Measurements from ENCODE around the gene KLHDC4.
A peak's percentile ranks its signal among the peaks of the same experiment; 100 is the strongest.

KLHDC4 gene

DNA sequence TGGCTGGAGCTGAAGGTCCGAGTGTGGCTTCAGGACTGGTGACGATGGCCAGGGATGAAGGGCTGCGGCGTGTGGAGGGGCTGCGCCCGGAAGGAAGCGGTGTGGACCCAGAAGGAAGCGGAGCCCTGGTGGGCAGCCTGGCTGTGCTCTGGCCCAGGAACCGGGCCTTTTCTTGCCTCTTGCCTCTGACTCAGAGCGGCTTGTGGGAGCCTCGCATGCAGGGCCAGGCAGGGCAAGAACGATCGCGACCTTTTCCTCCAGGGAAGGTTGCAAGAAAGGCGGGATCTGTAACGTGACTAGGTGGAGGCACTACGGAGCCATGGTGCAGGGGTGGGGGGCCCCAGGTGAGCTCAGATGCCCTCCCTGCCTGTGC is 85.5 kb downstream of the KLHDC4 start:
- peak overlapping the region; percentile 32 for H3K9ac ChIP-seq (ENCODE audit: insufficient read length, low read depth)
- no peak for DNase-seq (ENCODE audit: low read depth, low spot score)
- no peaks in the 10 kb centered on the region for H3K36me3 ChIP-seq (ENCODE audit: insufficient read depth, insufficient read length, low read length)
- H3K9me3 ChIP-seq (ENCODE audit: insufficient read depth, low read length) = no peaks in the 10 kb centered on the region
- no peaks in the 10 kb centered on the region for H3K27me3 ChIP-seq (ENCODE audit: insufficient read depth, insufficient read length)
- peaks cover 9% of the 10 kb centered on the region for H3K4me1 ChIP-seq (ENCODE audit: insufficient read depth, insufficient read length)
- no peak for TF ChIP-seq ZNF274 (IDR thresholded peaks at IDR 0.05; ENCODE audit: low read depth, low read length)
- no peak for TF ChIP-seq SUZ12 (IDR thresholded peaks at IDR 0.05; ENCODE audit: extremely low read depth, insufficient read depth, insufficient read length)
- TF ChIP-seq YY1 (IDR thresholded peaks at IDR 0.05; ENCODE audit: insufficient read depth, insufficient read length) = no peak
- no peak overlapping the region for H3K4me3 ChIP-seq (ENCODE audit: insufficient read length, low read depth)

DNA sequence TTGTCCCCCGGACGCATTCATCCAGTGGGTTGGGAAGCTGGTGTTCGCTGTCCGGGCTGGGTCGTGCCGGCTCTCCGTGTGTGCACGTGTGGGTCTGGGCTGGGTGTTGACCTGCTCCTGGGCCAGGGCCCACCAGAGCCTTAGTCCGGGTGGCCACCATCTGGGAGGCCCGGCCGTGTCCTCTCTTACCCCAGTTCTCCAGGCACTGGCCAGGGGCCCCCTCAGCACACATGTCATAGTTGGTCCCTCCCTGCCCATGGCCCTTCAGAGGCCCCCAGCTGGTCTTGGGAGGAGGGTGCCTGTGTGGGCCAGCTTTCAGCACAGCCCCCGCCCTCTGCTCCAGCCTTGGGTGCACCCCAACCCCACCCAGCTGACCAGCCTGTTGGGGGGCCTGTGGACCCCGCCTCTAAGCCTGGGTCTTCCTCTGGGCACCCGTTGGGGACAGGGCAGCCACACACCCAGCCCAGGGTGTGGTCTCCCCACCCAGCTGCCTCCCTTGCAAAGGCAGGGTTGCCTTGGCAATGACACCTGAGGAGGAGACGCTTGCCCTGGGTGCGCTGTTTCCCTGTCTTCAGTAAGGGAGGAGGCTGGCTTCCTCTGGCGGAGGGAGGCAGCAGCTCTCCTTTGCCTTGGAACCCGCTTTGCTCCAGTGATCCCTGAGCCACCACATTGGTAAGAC is 86.1 kb downstream of the KLHDC4 start:
- no peak for DNase-seq (ENCODE audit: low read depth, low spot score)
- Histone ChIP-seq H3K4me3 (ENCODE audit: insufficient read length, low read depth) (no peak overlapping the region), H3K27me3 (ENCODE audit: insufficient read depth, insufficient read length) (no peaks in the 10 kb centered on the region), H3K36me3 (ENCODE audit: insufficient read depth, insufficient read length, low read length) (no peaks in the 10 kb centered on the region), H3K9me3 (ENCODE audit: insufficient read depth, low read length) (no peaks in the 10 kb centered on the region), H3K4me1 (ENCODE audit: insufficient read depth, insufficient read length) (peaks cover 9% of the 10 kb centered on the region), H3K9ac (ENCODE audit: insufficient read length, low read depth) (no peak overlapping the region)
- TF ChIP-seq SUZ12 (IDR thresholded peaks at IDR 0.05; ENCODE audit: extremely low read depth, insufficient read depth, insufficient read length) (no peak), ZNF274 (IDR thresholded peaks at IDR 0.05; ENCODE audit: low read depth, low read length) (no peak)

DNA sequence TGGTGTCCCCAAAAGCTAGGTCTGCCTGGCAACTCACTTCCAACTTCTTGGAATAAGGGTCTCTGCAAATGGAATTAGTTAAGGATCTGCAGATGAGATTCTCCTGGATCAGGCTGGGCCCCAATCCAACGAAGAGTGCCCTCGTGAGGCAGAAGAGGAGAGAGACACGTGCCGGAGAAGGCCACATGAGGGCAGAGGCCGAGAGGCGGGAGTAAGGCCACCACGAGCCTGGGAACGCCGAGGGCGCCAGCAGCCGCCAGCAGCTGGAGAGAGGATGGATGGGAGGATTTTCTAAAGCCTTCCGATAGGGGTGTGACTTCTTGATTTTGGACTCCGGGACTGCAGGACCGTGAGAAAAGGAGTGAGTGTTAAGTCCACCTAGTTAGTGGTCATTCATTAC is 87.2 kb downstream of the KLHDC4 start:
- Histone ChIP-seq H3K9ac (ENCODE audit: insufficient read length, low read depth) (no peak overlapping the region), H3K4me3 (ENCODE audit: insufficient read length, low read depth) (no peak overlapping the region), H3K9me3 (ENCODE audit: insufficient read depth, low read length) (no peaks in the 10 kb centered on the region), H3K27me3 (ENCODE audit: insufficient read depth, insufficient read length) (no peaks in the 10 kb centered on the region), H3K36me3 (ENCODE audit: insufficient read depth, insufficient read length, low read length) (no peaks in the 10 kb centered on the region), H3K4me1 (ENCODE audit: insufficient read depth, insufficient read length) (peaks cover 12% of the 10 kb centered on the region)
- DNase-seq (ENCODE audit: low read depth, low spot score) = peak; percentile 35
- TF ChIP-seq ZNF274 (IDR thresholded peaks at IDR 0.05; ENCODE audit: low read depth, low read length) (no peak), YY1 (IDR thresholded peaks at IDR 0.05; ENCODE audit: insufficient read depth, insufficient read length) (no peak), SUZ12 (IDR thresholded peaks at IDR 0.05; ENCODE audit: extremely low read depth, insufficient read depth, insufficient read length) (no peak)

DNA sequence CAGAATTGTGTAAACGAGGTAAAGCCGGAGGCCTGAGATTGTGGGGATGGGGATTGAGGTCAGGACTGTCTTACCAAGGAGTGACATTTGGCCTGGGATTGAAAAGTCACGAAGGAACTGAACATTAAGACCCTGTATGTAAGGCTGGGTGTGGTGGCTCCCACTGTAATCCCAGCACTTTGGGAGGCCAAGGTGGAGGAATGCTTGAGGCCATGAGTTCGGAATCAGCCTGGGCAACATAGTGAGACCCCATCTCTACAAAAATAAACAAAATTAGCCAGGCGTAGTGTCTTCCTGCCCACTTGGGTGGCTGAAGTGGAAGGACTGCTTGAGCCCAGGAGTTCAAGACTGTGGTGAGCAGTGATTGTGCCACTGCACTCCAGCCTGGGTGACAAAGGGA is 88.0 kb downstream of the KLHDC4 start:
- Histone ChIP-seq H3K4me1 (ENCODE audit: insufficient read depth, insufficient read length) (peaks cover 12% of the 10 kb centered on the region), H3K4me3 (ENCODE audit: insufficient read length, low read depth) (no peak overlapping the region), H3K27me3 (ENCODE audit: insufficient read depth, insufficient read length) (no peaks in the 10 kb centered on the region), H3K9ac (ENCODE audit: insufficient read length, low read depth) (no peak overlapping the region), H3K36me3 (ENCODE audit: insufficient read depth, insufficient read length, low read length) (no peaks in the 10 kb centered on the region), H3K9me3 (ENCODE audit: insufficient read depth, low read length) (no peaks in the 10 kb centered on the region)
- TF ChIP-seq YY1 (IDR thresholded peaks at IDR 0.05; ENCODE audit: insufficient read depth, insufficient read length) (no peak), SUZ12 (IDR thresholded peaks at IDR 0.05; ENCODE audit: extremely low read depth, insufficient read depth, insufficient read length) (no peak), ZNF274 (IDR thresholded peaks at IDR 0.05; ENCODE audit: low read depth, low read length) (no peak)
- no peak for DNase-seq (ENCODE audit: low read depth, low spot score)

DNA sequence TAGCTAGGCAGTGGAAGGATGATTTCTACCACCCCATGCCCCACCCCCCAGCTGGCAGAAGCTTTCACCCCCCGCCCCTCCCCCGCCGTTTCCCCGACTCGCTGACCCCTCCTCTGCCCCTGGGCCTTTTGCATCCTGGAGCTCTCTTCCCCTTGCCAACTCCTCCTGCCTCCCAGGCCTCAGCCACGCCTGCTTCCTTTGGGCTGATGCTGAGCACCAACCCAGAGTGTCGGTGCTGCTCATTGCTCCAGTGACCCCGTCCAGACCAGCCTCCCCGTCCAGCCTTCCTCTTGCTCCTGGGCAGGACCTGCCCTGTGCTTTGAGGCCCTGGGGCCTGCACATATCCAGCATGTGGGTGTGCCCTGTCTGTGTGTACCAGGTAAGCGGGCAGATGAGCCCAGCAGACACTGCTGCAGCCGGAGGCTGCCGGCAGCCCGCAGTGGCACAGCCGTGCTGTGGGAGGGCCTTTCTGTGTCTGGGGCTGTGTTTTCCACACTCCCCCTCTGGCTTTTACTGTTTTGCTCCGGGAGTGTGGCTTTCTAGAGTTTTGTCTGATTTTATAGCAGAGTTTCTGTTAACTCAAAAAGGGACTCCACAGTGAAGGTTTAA is 90.6 kb downstream of the KLHDC4 start:
- H3K36me3 ChIP-seq (ENCODE audit: insufficient read depth, insufficient read length, low read length) = no peaks in the 10 kb centered on the region
- no peak overlapping the region for H3K4me3 ChIP-seq (ENCODE audit: insufficient read length, low read depth)
- H3K9me3 ChIP-seq (ENCODE audit: insufficient read depth, low read length) = no peaks in the 10 kb centered on the region
- H3K4me1 ChIP-seq (ENCODE audit: insufficient read depth, insufficient read length) = peaks cover 12% of the 10 kb centered on the region
- TF ChIP-seq SUZ12 (IDR thresholded peaks at IDR 0.05; ENCODE audit: extremely low read depth, insufficient read depth, insufficient read length) (no peak), YY1 (IDR thresholded peaks at IDR 0.05; ENCODE audit: insufficient read depth, insufficient read length) (no peak), ZNF274 (IDR thresholded peaks at IDR 0.05; ENCODE audit: low read depth, low read length) (no peak)
- peak; percentile 13 for DNase-seq (ENCODE audit: low read depth, low spot score)
- H3K9ac ChIP-seq (ENCODE audit: insufficient read length, low read depth) = peak overlapping the region; percentile 29
- no peaks in the 10 kb centered on the region for H3K27me3 ChIP-seq (ENCODE audit: insufficient read depth, insufficient read length)

DNA sequence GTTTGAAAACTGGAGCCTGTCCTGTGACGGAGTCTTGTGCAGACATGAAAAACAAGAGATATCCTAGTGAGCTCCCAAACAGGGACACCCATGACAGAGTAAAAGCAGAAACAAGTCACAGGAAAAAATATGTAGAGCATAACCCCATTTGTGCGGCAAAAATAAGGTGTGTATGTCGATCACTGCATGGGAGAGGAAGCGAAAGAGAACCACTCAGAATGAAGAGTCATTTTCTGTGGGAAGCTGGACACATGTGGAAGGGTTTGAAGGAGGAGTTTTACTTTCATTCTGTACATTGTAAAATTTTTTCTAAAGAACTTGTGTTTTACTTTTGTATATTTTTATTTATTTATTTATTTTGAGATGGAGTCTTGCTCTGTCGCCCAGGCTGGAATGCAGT is 91.4 kb downstream of the KLHDC4 start:
- Histone ChIP-seq H3K9me3 (ENCODE audit: insufficient read depth, low read length) (no peaks in the 10 kb centered on the region), H3K36me3 (ENCODE audit: insufficient read depth, insufficient read length, low read length) (no peaks in the 10 kb centered on the region), H3K9ac (ENCODE audit: insufficient read length, low read depth) (no peak overlapping the region), H3K4me3 (ENCODE audit: insufficient read length, low read depth) (no peak overlapping the region), H3K4me1 (ENCODE audit: insufficient read depth, insufficient read length) (peaks cover 12% of the 10 kb centered on the region), H3K27me3 (ENCODE audit: insufficient read depth, insufficient read length) (no peaks in the 10 kb centered on the region)
- TF ChIP-seq SUZ12 (IDR thresholded peaks at IDR 0.05; ENCODE audit: extremely low read depth, insufficient read depth, insufficient read length) (no peak), ZNF274 (IDR thresholded peaks at IDR 0.05; ENCODE audit: low read depth, low read length) (no peak), YY1 (IDR thresholded peaks at IDR 0.05; ENCODE audit: insufficient read depth, insufficient read length) (no peak)
- no peak for DNase-seq (ENCODE audit: low read depth, low spot score)

DNA sequence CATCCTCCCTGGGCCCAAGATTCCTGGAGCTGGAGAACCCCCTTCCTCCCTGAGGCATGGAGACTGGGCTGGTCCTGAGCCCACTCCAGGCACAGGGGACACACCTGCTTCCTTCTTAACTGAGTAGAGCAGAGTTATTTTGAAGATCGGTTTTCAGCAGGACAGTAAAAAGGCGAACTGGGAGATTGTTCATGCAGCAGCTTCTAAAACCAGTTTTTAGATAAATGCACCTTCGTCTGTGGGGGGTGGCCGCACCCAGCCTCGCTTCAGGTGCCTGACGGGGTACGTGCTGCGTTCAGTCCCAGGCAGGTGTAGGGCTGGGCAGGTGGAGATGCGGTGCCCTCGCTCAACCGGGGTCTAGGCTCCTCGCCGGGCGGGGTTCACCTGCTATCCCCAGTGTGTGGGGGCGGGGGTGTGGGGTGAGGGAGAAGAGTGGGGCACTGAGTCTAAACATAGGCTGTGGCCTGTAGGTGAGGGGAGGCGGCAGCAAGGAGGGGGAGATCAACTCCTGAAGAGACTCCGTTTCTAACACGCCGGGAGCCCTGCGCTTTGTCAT is 94.0 kb downstream of the KLHDC4 start:
- Histone ChIP-seq H3K27me3 (ENCODE audit: insufficient read depth, insufficient read length) (no peaks in the 10 kb centered on the region), H3K4me1 (ENCODE audit: insufficient read depth, insufficient read length) (peaks cover 16% of the 10 kb centered on the region), H3K4me3 (ENCODE audit: insufficient read length, low read depth) (no peak overlapping the region), H3K9me3 (ENCODE audit: insufficient read depth, low read length) (no peaks in the 10 kb centered on the region), H3K9ac (ENCODE audit: insufficient read length, low read depth) (no peak overlapping the region), H3K36me3 (ENCODE audit: insufficient read depth, insufficient read length, low read length) (no peaks in the 10 kb centered on the region)
- no peak for TF ChIP-seq ZNF274 (IDR thresholded peaks at IDR 0.05; ENCODE audit: low read depth, low read length)
- TF ChIP-seq YY1 (IDR thresholded peaks at IDR 0.05; ENCODE audit: insufficient read depth, insufficient read length) = no peak
- TF ChIP-seq SUZ12 (IDR thresholded peaks at IDR 0.05; ENCODE audit: extremely low read depth, insufficient read depth, insufficient read length) = no peak
- DNase-seq (ENCODE audit: low read depth, low spot score) = no peak

Data from NT2/D1 (cell line).